Hepatocyte (in vitro differentiated cells): ENCODE data around the gene LY6G5B. TPM values are rescaled to one million over a fixed set of nuclear protein-coding genes. Genes with fewer than 3 reads are reported as not detected.

Source experiments
- DNase-seq: peaks from one replicate; pipeline ENCODE4 v3.0.0-alpha.2; 2016; ENCODE audit warnings: low spot score
- H2AFZ ChIP-seq: fragments of 200-600 bp; sonication (generic); 2 replicates; pipeline ENCODE4 v1.6.0; 2016; ENCODE audit warnings: antibody characterized with exemption, mild to moderate bottlenecking
- H3K27ac ChIP-seq: fragments of 200-600 bp; sonication (generic); 2 replicates; pipeline ENCODE4 v1.5.1; 2016; ENCODE audit warnings: mild to moderate bottlenecking
- H3K27me3 ChIP-seq: fragments of 200-600 bp; sonication (generic); 2 replicates; pipeline ENCODE4 v1.6.1; 2016
- H3K36me3 ChIP-seq: fragments of 200-600 bp; sonication (generic); replicated peaks from 2 replicates; pipeline ENCODE4 v1.5.1; 2016; ENCODE audit warnings: low read depth; ENCODE audit not compliant: insufficient read depth
- H3K4me1 ChIP-seq: fragments of 200-600 bp; sonication (generic); 2 replicates; pipeline ENCODE4 v1.5.1; 2016; ENCODE audit warnings: mild to moderate bottlenecking, moderate library complexity; ENCODE audit not compliant: insufficient read depth
- H3K4me2 ChIP-seq: fragments of 200-600 bp; sonication (generic); 2 replicates; pipeline ENCODE4 v1.6.0; 2016
- H3K4me3 ChIP-seq: fragments of 200-600 bp; sonication (generic); 2 replicates; pipeline ENCODE4 v1.5.1; 2016; ENCODE audit warnings: mild to moderate bottlenecking
- H3K79me2 ChIP-seq: fragments of 200-600 bp; sonication (generic); 2 replicates; pipeline ENCODE4 v1.6.0; 2017; ENCODE audit warnings: mild to moderate bottlenecking
- H3K9me2 ChIP-seq: fragments of 200-600 bp; sonication (generic); replicated peaks from 2 replicates; pipeline ENCODE4 v1.6.0; 2017; ENCODE audit warnings: mild to moderate bottlenecking; ENCODE audit not compliant: insufficient read depth
- H3K9me3 ChIP-seq: fragments of 200-600 bp; sonication (generic); 2 replicates; pipeline ENCODE4 v1.5.1; 2016; ENCODE audit warnings: low read depth, mild to moderate bottlenecking
- H4K20me1 ChIP-seq: fragments of 200-600 bp; sonication (generic); 2 replicates; pipeline ENCODE4 v1.6.0; 2016; ENCODE audit warnings: mild to moderate bottlenecking; ENCODE audit not compliant: insufficient read depth, poor library complexity, severe bottlenecking
- CTCF ChIP-seq: fragments of 200-600 bp; sonication (generic); IDR thresholded peaks from 2 replicates; pipeline ENCODE4 v1.5.1; 2016; ENCODE audit warnings: antibody characterized with exemption, mild to moderate bottlenecking; ENCODE audit not compliant: poor library complexity
- EZH2 ChIP-seq: fragments of 200-600 bp; sonication (generic); IDR thresholded peaks from 2 replicates; pipeline ENCODE4 v1.6.1; 2016; ENCODE audit warnings: antibody characterized with exemption, mild to moderate bottlenecking, borderline replicate concordance
- EZH2phosphoT487 ChIP-seq: fragments of 200-600 bp; sonication (generic); IDR thresholded peaks from one replicate; pipeline ENCODE4 v1.6.1; 2018; ENCODE audit warnings: antibody characterized with exemption, mild to moderate bottlenecking, low read depth, moderate library complexity; ENCODE audit not compliant: unreplicated experiment, severe bottlenecking
- WGBS: methylation state at CpG from one replicate; pipeline ENCODE4 v1.1.6; 2016; ENCODE audit warnings: low lambda C conversion rate; ENCODE audit errors: missing lambda C conversion rate; 5-methylcytosine and 5-hydroxymethylcytosine counted together
- polyA plus RNA-seq: library from polyadenylated mRNA; unstranded; fragments of >200 nt; fragmentation: Nextera tagmentation; extraction: Ambion mirVana; gene quantifications from 2 replicates; pipeline ENCODE4 v1.2.1, GENCODE V29; 2016
- total RNA-seq: library from RNA; depleted of rRNA; stranded (reverse); fragments of >200 nt; gene quantifications from 2 replicates; pipeline ENCODE4 v1.2.3, GENCODE V29; 2014

LY6G5B gene
- total and polyA plus RNA-seq, 2 experiments from 2014 or later: 5.3 to 14.9 TPM

- no peak overlapping the region for H3K4me3 ChIP-seq
- no peak overlapping the region for H3K27ac ChIP-seq
- no peak overlapping the region for H3K4me2 ChIP-seq
- no peaks in the 10 kb centered on the region for H3K9me3 ChIP-seq
- H3K36me3 ChIP-seq: no peaks in the 10 kb centered on the region
- H3K9me2 ChIP-seq: no peaks in the 10 kb centered on the region
- H2AFZ ChIP-seq: no peak overlapping the region
- peaks cover 3% of the 10 kb centered on the region for H4K20me1 ChIP-seq
- H3K4me1 ChIP-seq: no peaks in the 10 kb centered on the region
- no peaks in the 10 kb centered on the region for H3K79me2 ChIP-seq
- TF ChIP-seq CTCF: no peak
- no peak for TF ChIP-seq EZH2
- TF ChIP-seq EZH2phosphoT487: no peak
- H3K27me3 ChIP-seq: no peaks in the 10 kb centered on the region
- DNase-seq: no peak
- 96% methylated on average over 9 of the region's 9 CpGs for WGBS
These were observed 30.7 kb upstream of the LY6G5B start for GRCh38 chr6:31639043-31639442.

GRCh38 chr6:31639449-31639861, 30.3 kb upstream of the LY6G5B start:
- no peaks in the 10 kb centered on the region for H3K9me2 ChIP-seq
- no peak for DNase-seq
- TF ChIP-seq CTCF: no peak
- TF ChIP-seq EZH2: no peak
- TF ChIP-seq EZH2phosphoT487: no peak
- no peak overlapping the region for H3K27ac ChIP-seq
- no peaks in the 10 kb centered on the region for H3K36me3 ChIP-seq
- no peaks in the 10 kb centered on the region for H3K4me1 ChIP-seq
- no peaks in the 10 kb centered on the region for H3K79me2 ChIP-seq
- H2AFZ ChIP-seq: no peak overlapping the region
- H4K20me1 ChIP-seq: peaks cover 3% of the 10 kb centered on the region
- H3K4me3 ChIP-seq: no peak overlapping the region
- no peak overlapping the region for H3K4me2 ChIP-seq
- H3K9me3 ChIP-seq: no peaks in the 10 kb centered on the region
- 91% methylated on average over 10 of the region's 10 CpGs for WGBS
- no peaks in the 10 kb centered on the region for H3K27me3 ChIP-seq

GRCh38 chr6:31640612-31641011, 29.2 kb upstream of the LY6G5B start:
- Histone ChIP-seq H3K4me3 (no peak overlapping the region), H3K27me3 (no peaks in the 10 kb centered on the region), H3K4me2 (no peak overlapping the region), H3K27ac (no peak overlapping the region), H3K36me3 (no peaks in the 10 kb centered on the region), H3K79me2 (no peaks in the 10 kb centered on the region), H2AFZ (no peak overlapping the region), H3K9me3 (no peaks in the 10 kb centered on the region), H3K9me2 (no peaks in the 10 kb centered on the region), H3K4me1 (no peaks in the 10 kb centered on the region), H4K20me1 (no peaks in the 10 kb centered on the region)
- 96% methylated on average over 6 of the region's 6 CpGs for WGBS
- TF ChIP-seq CTCF (no peak), EZH2 (no peak), EZH2phosphoT487 (no peak)
- no peak for DNase-seq

GRCh38 chr6:31641370-31641769, 28.4 kb upstream of the LY6G5B start:
- WGBS: 96% methylated on average over 4 of the region's 4 CpGs
- H3K9me2 ChIP-seq: no peaks in the 10 kb centered on the region
- H3K27ac ChIP-seq: no peak overlapping the region
- H3K4me1 ChIP-seq: no peaks in the 10 kb centered on the region
- no peaks in the 10 kb centered on the region for H3K27me3 ChIP-seq
- H3K79me2 ChIP-seq: peaks cover 2% of the 10 kb centered on the region
- H3K4me2 ChIP-seq: no peak overlapping the region
- DNase-seq: no peak
- no peaks in the 10 kb centered on the region for H3K36me3 ChIP-seq
- TF ChIP-seq EZH2phosphoT487: no peak
- no peak for TF ChIP-seq CTCF
- no peak for TF ChIP-seq EZH2
- H3K9me3 ChIP-seq: no peaks in the 10 kb centered on the region
- no peak overlapping the region for H2AFZ ChIP-seq
- H3K4me3 ChIP-seq: no peak overlapping the region
- H4K20me1 ChIP-seq: no peaks in the 10 kb centered on the region
